ENCODE results near the gene AVEN.
A peak's percentile ranks its signal among the peaks of the same experiment; 100 is the strongest.

AVEN gene

DNA sequence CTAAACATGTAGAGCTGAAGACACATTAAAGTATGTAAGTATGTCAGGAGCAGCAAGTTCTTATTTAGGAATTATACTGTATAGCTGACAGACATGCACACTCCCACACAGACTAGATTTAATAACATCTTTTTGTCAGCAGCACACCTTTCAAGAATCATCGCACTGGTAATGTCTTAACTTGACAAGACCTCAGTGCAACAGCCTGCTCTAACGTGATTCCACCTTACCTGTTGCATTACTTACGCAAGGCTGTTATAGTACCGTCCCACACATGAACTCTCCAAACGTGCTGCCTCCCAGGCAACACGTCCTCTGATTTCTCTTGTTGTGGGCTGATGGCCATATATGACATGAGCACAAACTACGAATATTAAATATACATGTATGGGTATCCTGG lies 58.8 kb downstream of the AVEN start:
- DNase-seq: no peak

DNA sequence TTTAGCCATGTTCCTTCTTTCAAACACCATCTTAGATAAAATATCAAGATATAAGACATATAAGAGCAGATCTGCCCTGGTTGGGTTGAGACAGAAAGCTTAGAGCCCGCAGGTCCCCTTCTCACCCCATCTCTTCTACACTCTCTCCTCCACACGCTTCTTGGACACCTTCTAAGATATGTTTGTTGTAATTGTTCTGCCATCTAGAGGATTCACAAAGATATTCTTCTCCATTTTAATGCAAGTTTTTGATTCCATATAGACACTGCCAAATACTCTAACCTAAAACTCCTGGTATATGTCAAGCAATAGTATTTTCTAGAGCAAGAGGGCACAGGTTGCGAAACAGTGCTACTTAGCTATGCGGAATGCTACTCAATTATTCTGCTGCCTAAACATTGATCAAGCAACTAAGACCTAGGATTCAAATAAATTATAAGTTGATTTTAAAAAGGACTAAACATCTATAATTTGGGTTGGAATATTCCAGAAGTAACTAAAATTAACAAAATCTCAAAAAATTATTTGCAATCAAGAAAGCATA lies 63.9 kb downstream of the AVEN start:
- DNase-seq: no peak

DNA sequence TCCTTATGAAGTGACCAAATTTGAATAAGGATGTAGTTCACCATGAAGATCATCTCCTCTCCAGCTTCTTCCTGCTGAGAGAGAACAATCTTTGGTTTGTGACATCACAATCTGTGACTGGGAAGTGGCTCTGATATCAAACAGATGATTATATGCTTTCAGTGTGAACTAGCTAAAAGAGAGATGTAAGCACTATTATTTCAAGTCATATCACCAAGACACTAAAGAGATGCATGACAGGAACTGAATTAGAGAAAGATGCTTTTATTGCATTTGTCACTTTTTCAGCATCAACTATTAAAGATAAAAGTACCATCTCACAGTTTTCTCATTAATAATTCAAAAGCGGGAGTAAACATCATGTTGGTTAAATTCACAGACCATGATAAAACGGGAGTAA lies 67.2 kb downstream of the AVEN start:
- DNase-seq: no peak

DNA sequence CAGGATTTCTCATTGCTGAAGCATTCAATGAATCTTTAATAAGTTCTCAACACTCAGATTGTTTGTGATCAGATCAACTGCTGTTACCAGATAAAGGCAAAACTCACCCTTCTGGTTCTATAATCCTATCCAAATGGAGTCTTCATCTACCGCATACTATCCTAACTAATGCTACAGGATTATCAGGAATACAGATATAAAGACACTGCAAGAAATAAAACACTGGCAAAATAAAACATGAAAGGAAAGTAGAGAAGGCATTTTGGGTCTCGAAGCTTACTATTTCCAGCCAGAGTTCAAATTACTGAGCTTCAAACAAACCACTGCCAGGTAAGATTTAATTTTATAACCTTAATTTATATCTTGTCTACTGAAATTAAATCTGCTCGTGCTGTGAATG lies 70.2 kb downstream of the AVEN start:
- no peak for DNase-seq

DNA sequence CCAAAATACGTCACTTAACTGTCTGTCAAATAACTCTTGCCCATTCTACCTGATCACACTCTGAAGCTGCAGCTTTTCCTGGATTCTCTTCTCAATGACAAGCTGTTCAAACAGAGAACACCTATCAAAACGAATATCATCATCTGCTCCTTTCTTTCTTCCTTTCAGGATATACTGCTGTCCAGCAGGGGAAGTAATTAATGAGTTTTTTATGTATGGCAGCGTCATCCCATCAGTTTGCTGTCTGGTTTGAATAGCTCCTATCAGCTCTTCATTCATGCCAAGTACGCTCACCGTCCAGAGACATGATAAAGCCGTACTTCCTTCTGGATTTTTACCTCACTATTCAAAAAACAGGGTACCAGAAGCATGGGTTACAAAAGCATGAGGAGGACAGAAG lies 70.8 kb downstream of the AVEN start, which contains the start of gene CHRM5:
TSS of gene CHRM5 (plus strand) at position 274 of the 400 bp plus-strand sequence. CDS start 94,221 bp downstream, outside the sequence.
- DNase-seq: no peak

DNA sequence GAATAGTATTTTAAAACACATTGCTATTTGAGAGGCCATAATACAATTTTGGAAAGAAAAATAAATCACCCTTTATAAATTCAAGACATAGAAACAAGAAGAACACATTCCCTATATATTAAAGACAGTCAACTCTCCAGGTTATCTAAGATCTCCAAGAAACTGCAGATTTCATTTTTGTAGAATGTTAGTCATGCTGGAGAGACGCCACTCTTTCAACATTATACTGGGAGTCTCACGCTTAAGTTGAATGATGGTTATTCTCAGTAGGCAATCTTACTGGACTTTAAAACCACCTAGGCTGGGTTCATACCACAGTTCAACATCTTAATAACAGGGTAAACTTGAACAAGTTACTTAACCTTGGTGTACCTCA lies 74.4 kb downstream of the AVEN start:
- DNase-seq: no peak

DNA sequence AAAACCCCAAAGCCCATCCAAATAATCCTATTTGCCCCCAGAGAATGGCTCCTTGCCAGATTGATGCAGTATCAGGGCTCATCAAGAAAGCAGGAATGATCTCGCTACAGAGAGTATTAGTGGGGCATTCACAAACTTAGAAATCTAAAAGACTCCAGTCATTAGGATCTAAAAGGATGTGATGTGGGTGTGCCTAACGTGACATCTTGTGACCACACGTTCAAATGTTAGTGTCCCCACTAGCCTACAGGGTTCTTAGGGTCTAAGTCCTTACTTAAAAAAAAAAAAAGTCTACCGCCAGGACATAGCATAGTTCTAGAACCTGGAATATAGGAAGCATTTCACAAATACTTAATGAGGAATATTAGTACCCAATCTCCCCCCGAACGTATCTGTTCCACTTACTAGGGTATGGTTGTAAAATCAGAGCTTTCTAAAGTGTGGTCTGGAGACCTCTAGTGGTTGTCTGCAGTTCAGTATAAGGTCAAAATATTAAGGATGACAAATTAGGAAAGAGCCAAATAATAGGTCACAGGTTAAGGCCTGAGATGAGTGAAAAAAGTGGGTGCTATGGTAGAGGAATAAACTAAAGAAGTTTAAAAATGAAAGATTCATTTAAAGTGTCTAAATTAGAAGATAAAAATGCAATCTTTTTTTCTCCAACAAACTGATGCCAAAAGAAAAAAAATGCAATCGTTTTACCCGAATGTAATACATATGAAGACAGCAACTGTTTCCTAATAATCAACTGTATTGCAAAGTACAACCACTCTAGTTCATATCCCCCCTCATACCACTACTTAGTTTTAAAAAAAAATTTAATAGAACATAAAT lies 75.0 kb downstream of the AVEN start:
- DNase-seq: peak; percentile 8

DNA sequence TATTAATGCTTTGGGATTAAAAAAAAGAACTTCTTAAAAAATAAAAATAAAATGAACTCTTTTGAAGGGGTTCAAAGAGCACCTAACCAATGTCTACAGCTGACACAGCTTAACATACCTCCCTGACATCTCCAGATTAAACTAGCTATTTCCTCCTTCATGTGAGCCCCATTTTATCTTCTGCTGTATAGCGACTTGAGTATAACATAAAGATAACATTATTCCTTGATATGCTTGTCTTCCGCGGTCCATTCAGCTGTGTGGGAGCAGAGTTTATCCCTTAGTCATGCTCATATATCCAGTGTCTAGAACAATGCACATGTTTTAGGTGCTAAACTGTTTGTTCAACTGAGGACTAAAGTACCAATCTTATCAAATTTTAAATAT lies 78.5 kb downstream of the AVEN start:
- no peak for DNase-seq

DNA sequence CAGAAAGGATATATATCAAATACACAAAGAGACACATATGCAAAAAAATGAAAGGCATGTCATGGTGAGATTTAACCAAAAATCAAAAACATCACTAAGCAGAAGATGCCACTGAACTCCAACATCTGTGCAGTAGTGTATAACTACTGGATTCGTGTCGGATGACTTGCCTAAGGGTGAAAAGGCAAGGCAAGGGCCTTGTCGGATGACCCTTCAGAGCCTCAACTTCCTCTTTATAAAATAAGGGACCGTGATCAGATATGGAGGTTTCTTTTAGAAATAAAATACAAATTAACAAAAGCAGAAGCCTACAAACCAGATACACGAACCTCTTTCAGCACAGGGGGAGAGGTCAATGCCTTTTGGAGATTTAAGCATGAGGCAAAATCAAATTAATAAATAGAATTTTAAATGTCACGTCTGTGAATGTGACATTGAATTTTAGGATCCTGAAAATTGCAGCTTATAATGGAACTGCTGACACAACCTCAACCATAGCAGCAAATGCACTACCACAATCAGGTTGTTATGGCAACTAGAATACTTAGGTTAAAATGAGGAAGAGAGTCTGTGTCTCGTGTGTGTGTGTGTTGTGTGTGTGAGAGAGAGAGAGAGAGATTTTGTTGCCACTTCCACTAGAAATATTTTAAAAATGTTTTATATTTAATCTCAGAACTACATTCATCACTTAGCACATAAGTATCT lies 79.0 kb downstream of the AVEN start:
- DNase-seq: no peak

DNA sequence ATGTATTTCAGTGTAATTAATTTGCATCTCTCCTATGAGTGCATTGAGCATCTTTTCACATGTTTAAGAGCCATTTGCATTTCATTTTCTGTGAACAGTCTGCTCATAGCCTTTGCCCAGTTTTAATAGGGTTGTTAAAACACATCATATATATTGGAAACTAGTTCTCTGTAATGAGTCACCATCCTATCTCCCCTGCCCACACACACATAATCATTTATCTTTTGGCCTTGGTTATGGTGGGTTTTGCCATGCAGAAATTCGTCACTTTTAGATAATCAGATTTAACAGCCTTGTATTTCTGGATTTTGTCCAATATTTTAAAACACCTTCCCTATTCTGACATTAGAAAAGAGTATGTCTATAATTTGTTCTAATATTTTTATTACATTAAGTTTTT lies 82.6 kb downstream of the AVEN start:
- DNase-seq: no peak

DNA sequence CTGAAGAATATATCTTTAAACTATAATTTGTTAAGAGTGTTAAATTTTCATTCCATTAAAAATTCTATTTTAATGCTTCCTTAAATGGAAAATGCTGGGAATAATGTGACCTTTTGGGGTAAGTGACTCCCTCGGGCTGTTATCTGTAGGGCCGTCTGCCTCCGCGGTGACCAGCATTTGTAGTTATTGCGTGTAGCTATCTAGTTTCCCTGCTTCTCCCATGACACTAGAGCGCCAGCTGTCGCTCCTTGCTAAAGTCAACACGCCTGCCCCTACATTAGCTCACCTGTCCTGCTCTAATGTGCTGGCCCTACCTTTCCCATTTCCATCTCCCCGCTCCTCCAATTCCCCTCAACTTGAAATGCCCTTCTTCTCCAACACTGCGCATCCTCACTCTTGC lies 83.1 kb downstream of the AVEN start:
- no peak for DNase-seq

DNA sequence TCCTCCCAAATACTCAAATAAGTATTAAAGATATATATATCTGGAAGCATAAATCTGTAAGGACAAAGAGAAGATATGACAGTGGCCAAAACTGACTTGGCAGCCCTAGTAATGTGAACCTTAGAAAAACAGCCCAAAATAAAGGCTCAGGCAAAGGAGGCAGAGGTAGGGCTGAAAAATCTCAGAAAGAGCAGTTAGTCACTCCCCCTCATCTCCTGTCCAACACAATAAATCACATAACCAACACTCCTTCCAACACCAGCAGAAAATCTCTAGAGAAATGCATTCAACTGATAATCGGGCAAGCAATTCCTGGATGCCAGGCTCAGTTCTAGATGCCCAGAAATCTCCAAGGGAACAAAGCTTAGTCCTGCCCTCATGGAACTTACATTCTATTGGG lies 92.9 kb downstream of the AVEN start:
- no peak for DNase-seq

DNA sequence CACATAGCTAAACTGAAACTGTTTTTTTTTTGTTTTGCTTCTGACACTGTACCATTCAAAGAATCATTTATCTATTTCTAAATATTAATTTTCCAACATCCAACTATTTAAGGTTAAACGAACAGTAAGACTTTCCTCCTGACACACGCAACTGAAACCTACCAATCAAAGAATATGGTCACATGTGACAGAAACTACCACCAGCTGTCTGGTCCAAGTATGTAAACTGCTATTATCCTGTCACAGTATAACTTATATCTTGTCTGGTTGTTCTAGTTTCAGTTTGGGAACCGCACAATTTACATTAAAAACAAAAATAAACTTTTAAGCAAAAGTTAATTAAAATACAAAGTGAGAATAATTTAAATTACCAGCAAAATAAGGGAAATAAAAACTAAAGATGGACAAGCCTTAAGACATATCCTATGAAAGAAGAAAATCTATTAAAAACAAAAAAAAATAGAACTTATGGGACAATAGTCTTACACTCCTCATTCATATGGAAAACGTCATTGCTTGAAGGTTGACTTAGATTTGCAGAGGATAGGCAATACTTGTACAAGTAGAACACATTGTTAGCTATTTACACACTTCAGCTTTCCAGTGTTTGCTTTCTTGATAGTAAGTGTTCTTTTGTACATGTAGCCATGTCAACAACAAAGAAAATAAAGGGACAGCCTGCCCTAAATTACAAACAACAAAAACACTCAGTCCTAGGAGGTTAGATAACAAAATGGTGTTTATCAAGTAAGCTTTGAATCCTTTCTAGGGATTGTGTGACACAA lies 97.5 kb downstream of the AVEN start:
- peak; percentile 57 for DNase-seq

DNA sequence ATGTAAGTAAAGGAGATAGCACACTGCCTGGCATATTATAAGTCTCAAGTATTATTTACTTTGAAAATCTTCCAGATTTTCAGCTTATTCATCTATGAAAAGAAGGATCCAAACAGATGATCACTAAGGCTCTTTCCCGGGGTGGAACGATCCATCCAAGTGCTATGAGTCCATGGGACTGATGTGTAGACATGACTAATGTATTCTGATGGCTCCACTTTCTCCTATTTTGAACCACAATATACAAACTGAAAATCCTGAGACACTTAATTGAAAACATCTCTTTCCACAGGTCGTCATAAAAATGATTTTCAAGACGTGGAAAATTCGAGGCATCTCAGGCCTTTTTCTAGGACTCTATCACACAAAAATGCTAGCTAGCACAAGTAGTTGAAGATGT lies 104.1 kb downstream of the AVEN start:
- no peak for DNase-seq

DNA sequence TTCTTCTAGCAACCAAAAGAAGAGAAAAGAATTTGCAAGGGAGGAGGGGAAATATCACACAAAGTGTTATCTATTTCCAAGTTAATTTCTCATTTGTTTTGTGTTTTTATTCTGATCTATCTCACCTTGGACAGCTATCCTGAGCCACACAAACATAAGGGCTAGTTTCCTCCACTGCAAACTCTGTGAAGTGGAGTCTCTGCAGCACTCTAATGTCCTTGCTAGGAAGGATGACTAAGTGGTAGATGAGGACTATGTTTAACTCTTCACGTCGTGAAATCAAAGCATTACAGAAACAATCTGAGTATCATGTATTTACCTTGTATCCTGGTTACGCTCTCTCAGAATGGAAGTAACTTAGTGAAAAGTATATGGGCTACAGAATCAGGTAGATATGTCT lies 104.6 kb downstream of the AVEN start:
- DNase-seq: peak; percentile 36

DNA sequence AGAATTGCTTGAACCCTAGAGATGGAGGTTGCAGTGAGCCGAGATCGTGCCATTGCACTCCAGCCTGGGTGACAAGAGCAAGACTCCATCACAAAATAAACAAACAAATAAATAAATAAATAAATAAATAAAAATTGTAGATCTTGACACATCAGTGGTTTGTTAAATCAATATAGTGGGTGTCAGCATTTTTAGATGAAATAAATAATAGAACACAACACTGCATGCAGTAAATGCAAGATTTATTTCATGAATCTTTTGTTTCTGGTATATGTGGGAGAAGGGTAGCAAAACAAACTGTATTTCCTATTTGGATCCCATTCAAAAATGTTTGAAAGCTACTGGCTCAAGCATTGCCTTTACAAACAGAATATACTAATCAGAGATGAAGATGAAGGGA lies 106.3 kb downstream of the AVEN start:
- no peak for DNase-seq

DNA sequence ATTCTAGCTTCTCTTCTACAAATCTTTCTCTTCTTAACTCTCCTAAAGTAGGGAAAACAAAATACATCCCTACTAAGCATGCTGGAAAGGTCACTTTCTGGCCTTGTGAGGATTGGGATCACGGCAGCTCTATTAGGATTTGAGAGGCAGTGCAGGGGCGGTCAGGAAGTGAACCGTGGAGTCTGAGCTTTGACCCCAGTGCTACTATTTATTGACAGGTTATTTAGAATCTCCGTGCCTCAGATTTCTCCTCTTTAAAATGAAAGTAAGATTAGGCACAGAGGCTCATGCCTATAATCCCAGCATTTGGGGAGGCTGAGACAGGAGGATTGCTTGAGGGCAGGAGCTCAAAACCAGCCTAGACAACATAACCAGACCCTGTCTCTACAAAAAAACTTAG lies 112.7 kb downstream of the AVEN start:
- no peak for DNase-seq

DNA sequence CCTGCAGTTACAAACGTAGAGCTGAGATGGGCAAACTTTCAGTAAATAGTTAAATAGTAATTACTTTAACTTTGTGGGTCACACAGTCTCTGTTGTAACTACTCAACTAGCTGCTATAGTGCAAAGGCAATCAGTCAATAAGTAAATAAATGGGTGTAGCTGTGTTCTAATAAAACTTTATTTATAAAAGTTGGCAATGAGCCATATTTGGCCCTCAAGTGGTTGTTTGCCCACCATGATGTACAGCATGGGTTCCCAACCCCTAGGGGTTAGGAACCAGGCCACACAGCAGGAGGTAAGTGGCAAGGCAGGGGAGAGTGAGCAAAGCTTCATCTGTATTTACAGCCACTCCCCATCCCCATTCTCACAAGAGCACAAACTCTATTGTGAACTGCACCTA lies 115.6 kb downstream of the AVEN start:
- no peak for DNase-seq

DNA sequence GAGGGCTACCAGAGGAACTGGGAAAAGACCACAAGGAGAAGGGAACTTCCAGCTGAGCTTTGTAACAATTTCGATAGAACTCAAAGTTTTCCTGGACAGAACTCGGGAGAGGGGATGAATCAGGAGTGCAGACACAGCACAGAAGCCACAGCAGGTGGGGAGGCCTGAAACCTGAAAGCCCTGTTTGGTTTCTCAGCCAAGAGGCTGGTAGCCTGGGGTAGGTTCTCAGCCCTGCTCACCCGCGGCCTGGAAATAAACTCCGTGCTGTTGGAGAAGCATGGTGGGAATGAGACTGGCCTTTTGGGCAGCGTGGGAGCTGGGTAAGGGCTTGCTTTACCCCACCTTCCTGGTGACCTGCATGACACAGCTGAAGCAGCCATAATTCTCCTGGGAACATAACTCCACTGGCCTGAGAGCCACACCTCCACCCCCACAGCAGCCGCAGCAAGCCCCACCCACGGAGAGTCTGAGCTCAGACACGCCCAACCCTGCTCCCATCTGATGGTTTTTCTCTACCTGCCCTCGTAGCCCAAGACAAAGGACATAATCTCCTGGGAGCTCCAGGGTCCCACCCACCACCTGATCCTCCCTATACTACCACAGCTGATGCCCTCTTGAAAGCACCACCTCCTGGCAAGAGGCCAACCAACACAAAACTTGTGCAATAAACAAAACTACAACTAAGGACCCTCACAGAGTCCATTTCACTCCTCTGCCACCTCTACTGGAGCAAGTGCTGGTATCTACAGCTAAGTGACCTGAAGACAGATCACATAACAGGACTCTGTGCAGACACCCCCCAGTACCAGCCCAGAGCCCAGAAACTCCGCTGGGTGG lies 123.2 kb downstream of the AVEN start:
- no peak for DNase-seq

DNA sequence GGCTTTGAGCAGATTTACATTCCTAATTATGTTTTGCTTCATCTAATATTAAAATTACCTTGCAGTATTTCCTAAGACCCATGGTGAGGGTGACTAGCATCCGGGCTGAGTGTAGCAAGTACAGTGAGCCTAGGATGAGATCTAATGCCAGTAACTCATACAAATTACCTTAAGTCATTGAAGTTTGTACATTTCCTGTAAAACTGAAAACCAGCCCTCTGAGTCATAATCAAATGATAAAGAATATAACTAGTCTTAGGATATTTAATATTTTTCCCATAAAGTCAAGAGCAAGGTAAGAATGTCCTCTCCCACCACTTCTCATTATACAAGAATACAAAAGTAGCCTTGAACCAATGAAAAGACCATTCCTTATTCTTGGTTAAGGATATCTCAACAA lies 125.5 kb downstream of the AVEN start:
- no peak for DNase-seq

DNA sequence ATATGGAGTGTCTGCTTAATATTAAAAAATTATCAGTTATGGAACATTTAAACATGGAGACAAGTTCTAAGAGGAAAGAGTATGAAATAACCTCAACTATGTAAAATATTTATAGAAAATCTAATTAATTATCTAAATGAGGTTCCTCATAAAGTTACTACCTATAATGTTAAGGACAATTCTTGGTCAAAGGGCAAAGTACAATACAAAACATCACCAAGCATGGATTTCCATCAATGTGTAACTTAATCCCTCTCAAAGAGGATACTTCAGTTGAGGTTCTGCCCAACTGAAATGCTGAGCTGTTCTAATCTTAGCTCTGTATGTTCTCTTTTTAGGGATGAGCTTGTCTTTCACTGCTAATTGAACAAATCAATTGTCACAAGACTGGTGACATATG lies 126.7 kb downstream of the AVEN start:
- no peak for DNase-seq

DNA sequence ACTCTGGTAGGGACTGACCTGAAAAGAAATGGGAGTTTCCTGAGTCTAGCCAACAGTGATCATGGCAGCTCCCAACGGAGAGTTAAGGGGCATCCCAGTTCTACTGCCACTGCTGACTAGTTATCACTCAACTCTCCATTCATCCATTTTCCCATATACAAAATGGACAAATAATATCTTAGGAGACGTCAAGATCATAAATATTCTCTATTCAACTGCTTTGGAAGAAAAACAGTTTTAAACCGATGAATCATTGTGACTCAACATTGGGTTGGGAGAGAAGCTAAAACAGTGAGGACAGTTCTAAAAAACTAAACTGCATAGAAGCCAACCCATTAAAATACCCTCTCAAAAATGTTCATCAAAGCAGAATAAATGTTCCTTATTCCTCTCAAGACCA lies 128.3 kb downstream of the AVEN start:
- no peak for DNase-seq

DNA sequence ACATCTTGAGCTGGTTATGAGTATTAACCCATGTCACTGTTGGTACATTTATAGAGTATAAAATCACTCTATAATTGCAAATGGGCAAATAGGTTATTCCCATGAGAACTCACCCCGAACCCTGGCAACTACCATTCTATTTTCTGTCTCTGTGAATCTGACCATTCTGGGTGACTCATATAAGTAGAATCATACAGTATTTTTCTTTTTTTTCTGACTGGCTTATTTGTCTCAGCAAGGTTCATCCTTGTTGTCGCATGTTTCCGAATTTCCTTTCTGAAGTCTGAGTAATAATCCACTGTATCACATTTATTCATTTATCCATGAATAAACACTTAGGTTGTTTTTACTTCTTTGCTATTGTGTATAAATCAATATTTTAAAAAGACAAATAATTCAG lies 130.6 kb downstream of the AVEN start:
- DNase-seq: no peak

All from DMS79 treated with DMSO at 0.1 percent for 48 hours (cell line).